ENCODE data around the gene AGXT2. TPM values are rescaled to one million over a fixed set of nuclear protein-coding genes. Genes with fewer than 3 reads are reported as not detected.

AGXT2 gene
- polyA plus RNA-seq, 12 donors = 0.11 to 0.32 (median 0.13) TPM; not detected in 9

DNA sequence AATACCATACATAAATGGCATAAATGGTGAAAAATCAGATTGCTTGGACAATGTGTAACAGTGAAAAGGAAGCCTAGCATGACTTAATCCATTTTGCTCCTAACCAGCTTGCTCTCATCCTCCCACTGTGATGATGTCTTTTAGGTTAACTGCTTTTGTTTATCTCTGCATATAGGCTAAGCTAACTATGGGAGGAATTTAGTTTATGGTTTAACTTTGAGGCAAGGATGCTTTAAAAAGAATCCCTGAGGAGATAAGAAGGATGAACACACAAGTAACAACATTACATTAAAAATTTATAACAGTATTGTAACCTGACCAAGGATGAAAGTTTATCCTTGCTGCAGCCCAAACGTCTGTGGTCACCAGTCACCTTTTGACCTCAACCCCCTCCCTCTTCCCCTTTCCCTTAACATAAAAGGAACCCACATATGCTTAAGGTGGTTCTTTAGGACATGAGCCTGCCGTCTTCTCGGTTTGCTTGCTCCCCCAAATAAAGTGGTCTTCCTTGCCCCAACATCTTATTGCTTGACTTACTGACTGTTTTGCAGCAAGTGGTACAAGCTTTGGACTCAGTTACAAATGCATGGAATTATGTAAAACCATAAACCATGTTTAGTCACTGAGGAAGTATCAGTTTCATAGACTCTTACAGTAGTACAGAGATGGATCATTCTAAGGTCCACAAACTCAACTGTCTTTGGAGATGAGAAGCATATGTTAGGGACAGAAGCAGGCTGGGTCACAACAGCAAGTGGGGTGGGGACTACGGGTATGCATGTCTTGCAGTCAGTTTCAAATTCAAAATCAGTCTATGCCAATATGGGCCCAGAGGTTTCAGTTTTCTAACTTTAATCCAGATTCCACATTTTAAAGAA, 31.3 kb downstream of the AGXT2 start:
- DNase-seq = no peak

- no peak for DNase-seq
Measured at GRCh38 chr5:35015063-35015462, 32.7 kb downstream of the AGXT2 start.

DNA sequence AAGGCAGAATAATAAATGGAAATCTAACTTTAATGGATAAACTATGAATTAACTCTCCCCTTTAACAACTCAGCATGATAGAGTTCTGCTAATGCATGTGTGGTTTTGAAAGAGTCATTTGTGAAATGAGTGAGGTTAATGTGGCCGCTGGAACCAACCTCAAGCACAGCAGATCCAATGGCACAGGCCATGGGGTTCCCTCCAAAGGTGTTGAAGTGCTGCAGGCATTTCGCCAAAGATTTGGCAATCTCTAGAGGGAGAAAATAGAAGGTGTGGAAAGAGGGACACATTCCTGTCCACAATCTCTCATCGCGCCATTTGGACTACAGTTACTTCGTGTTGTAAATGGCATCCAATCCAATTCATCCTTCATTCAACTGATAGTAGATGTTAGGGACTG, 35.0 kb downstream of the AGXT2 start:
- DNase-seq = no peak

DNA sequence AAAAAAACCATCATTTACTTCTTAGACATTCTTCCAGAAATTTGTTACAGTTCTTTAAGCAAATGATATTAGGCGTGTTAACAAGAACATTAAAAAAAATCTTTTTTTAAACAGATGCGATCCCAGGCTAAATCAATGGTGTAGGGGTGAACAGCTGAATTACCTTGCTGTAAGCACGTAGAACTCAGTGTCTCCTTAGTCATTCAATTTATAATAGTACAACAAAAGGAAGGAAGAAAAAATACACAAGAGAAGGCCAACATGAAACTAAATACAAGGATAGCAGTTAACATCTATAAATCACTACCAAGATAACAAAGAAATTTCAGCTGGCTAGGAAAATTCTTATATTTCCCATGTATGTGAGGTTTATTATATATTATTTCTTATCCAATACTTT, 35.4 kb downstream of the AGXT2 start:
- no peak for DNase-seq

DNA sequence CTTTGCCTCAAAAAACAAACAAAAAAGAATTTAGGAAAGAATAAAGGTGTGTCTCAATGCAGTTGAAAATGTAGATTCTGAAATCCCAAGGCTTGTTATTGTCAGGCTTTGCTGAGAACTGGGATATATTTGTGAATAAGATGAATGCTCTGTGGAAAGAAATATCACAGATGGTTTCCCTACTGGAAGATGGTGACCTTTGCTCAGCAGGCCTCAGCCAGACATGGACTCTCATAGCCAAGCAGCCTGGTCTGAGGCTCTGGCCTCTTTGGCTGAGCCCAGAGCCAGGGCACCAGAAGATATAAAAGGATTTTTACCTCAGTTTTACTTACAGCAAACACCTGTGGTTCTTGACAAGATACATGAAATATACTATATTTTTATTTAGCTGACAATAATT, 37.1 kb downstream of the AGXT2 start:
- DNase-seq = no peak

- no peak for DNase-seq
Measured at GRCh38 chr5:35009657-35010056, 38.1 kb downstream of the AGXT2 start.

- DNase-seq = no peak
Measured at GRCh38 chr5:35009019-35009418, 38.7 kb downstream of the AGXT2 start.

DNA sequence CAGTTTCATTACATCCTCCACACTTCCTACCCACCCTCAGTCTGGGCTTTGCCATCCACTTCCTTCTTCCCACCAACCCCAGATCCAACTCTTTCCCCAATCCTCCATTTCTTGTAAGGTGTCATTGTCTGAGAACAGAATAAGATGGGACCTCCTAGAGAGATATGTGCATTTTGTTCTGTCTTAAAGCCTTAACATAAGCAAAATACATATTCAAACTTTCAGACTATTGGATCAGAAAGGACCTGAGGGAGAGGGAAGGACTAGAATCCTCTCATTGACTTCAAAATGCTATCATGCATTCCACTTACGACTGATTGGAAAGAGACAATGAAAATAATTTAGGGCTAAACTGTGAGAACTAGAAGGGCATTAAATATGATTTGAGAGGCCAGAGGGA, 43.0 kb downstream of the AGXT2 start:
- DNase-seq = no peak

DNA sequence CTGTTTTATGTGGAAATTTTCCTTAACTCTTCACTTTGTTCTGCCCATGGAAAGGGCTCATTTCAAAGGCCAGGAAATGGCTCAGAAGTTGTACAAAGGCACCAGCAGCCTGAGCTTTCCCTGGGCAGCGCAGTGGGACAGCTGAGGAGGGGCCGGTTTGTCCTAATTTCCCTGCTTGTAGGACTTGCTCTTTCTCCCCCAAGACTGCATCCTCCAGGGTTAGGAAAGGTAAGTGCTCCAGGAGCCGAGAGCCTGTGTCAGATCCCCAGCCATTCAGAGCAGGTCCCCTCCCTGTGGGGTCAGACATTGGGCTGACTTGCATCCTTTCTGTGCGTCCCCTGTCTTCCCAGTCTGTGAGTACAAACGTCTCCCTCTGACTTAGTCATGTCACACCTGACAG, 43.5 kb downstream of the AGXT2 start:
- DNase-seq = peak; percentile 4

DNA sequence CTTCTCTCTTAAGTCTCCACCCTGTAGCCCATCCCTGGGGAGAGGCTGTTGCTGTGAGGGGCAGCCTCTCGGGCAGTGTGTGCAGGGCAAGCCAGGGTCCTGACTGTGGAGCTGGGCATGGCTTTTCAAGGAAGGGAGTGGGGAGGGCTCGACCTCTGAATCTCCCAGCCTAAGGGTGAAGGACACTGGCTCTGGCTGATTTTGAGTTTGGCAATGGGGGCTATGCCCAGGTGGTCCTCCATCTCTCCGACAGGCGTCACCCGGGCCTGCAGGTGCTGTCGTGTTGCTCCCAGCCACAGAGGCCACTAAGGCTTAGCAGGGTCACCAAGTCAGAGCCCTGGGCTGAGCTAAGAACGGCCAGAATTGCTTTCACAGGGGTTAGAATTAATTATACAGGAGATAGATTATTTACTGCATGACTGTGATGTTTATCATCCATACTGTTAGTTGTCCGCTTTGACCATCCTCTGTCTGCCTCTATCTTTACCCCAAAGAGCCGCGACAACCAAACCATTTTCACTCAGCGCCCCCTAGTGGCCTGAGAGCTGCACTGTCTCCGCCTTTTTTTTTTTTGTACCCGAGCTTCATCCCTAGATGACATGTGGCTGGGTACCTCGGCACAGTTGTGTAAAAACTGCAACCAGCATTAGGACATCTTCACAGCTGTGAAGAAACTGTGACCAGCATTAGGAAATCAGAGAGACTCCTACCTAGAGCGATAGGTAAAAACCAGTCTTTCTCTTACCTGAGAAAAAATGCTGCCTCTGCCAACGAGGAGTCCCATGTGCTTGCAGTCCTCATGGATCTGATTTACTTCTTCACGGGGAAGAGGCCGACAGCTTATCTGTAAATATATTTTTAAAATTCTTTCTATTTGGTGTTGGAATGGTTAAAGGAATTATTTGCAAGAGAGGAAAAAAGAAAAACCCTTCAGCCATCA, 44.5 kb downstream of the AGXT2 start:
- peak; percentile 40 for DNase-seq

DNA sequence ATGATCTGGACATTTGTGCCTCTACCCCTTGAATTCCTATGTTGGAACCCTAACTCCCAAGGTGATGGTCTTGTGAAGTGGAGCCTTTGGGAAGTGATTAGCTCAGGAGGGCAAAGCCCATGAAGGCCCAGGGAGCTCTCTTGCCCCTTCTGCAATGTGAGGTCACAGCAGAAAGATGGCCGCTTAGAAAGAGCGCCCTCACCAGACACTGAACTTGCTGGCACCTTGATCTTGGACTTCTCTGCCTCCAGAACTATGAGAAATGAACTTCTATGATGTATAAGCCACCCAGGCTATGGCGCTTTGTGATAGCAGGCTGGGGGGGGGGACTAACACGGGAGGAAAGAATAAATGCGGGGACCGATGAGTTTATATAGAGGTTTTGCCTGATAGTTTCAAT, 45.3 kb downstream of the AGXT2 start:
- no peak for DNase-seq

DNA sequence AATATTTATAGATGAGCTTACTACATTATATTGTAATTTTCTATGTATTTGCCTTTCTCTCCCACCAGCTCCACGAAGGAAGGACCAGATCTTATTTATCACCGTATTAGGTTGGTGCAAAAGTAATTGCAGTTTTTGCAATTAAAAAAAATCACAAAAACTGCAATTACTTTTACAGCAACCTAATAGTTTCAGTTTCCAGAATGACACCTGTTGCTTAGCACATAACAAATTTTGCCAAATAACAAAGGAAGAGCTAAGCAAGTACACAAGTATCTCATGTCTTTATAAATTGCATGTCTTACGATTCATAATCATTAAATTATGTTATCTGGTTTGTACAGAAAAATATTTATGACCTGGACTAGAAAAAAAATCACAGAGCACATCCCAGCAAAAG, 45.9 kb downstream of the AGXT2 start:
- no peak for DNase-seq

DNA sequence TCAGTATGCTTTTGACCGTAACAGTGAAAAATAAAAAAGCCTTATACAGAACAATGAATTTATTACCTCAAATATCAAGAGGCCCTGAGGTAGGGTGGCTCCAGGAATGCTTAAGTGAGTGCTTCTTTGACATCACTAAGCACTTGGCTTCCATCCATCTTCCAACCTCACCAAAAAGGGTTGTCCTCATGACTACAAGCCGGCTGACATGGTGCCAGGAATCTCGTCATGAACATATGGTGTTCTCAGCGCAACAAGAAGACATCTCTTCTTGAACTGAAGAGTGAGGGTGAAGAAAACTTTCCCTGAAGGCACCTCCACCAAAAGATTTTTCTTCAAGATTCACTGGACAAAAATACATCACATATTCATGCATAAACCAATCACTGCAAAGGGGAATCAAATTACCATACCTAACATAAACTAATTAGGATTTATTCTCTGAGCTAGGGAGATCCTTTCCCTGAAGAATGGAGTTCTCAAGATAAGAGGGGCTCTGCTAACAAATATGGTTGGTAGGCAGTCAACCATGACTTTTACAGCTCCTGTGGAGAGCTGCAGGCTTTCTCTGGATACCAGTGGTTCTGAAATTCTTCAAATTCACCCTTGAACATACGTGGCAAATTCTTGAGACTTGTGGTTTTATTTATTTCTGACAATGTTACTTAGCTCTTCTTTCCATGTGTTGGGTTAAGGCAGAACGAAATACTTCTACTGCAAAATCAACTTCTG, 49.5 kb downstream of the AGXT2 start:
- DNase-seq = peak; percentile 22

GRCh38 chr5:34996261-34996660, 51.5 kb downstream of the AGXT2 start:
- no peak for DNase-seq

- DNase-seq = no peak
Measured at GRCh38 chr5:34993951-34994350, 53.8 kb downstream of the AGXT2 start.

DNA sequence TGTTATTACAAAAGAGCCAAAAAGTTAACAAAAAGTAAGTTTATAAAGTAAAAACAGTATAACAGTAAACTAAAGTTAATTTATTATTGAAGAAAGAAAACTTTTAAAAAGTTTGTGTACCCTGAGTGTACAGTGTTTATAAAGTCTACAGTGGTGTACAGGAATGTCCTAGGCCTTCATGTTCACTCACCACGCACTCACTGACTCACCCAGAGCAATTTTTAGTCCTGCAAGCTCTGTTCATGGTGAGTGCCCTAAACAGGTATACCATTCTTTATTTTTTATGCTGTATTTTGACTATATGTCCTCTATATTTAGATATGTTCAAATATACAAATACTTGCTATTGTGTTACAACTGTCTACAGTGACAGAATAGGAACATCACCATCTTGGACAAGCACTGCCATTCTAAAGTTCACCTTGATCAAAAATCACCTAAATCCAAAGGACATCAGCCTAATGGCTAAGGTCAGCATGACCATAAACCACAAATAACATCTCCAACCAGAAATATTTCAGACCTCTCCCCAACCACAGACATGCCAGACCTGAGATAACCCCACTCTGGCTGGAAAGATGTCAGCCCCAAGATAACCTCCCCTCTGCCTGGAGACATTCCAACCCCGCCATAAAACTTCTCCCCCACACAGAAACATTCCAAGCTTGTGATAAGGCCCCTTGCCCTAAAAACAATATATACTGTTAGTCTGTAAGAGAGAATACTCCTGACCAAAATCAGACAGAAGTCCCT, 56.1 kb downstream of the AGXT2 start:
- no peak for DNase-seq

- no peak for DNase-seq
Measured at GRCh38 chr5:34986965-34987364, 60.8 kb downstream of the AGXT2 start.

DNA sequence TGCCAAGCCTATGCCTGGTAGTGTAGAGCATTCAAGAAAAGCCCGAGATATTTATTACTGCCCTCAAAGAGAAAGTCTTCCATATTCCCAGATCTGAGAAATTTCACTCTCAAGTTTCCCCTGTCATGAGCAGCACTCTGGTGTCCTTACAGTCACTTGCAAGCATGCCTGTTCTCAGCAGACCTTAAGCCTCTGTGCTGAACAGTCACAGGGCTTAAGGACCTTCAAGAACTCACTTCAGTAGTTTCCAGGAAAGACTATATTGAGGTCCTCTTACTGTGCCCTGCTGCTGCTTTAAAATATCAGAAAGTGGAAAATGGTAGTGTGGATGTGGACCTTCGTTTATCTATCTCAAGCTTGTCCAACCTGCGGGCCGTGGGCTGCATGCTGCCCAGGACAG, 64.9 kb downstream of the AGXT2 start:
- DNase-seq = no peak

- DNase-seq = no peak
Measured at GRCh38 chr5:34978681-34979080, 69.1 kb downstream of the AGXT2 start.

DNA sequence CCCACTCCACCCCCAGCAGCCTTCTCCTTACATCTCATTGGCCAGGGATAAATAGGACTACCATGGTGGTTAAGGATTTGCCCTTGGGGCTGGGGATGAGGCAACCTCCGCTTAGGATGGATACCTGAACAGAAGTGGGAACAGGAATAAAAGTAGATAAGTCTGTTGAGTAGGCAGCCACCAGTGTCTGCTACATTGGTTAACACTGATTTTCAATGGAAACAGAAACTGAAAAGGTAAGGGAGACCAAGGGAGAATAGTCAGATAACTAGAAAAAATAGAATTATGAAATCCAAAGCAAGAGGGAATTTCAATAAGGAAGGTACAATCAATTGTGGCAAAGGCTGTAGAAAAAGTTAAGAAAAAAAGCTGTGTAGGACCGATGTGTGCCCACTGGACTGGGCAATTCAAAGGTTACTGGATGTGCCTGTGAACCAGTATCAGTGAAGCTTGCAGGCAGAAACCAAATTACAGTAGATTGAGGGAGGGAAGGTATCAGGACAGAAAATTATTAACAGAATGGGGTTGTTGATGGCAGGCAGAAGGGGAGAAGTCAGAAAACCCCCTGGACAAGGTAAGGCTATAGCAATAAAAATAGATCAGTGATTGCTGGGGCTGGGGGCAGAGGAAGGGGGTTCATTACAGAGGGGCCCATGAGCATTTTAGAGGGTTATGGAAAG, 69.7 kb downstream of the AGXT2 start:
- no peak for DNase-seq

GRCh38 chr5:34976347-34976746, 71.4 kb downstream of the AGXT2 start:
- DNase-seq = no peak

All from muscle of arm (tissue), 12 donors.